Neural crest cell (in vitro differentiated cells): ENCODE measurements around the gene SETX. TPM values are rescaled to one million over a fixed set of nuclear protein-coding genes. Genes with fewer than 3 reads are reported as not detected.

ENCODE experiments used
- DNase-seq: peaks from one replicate; pipeline ENCODE4 v3.0.0; 2021; ENCODE audit warnings: low read depth, mixed read lengths, low spot score
- H3K27ac Mint-ChIP-seq: one replicate; pipeline ENCODE4 v1.8.0; 2021; ENCODE audit warnings: mild to moderate bottlenecking, mixed read lengths; ENCODE audit not compliant: unreplicated experiment
- H3K27me3 Mint-ChIP-seq: 2 replicates; pipeline ENCODE4 v1.8.0; 2021; ENCODE audit warnings: low read depth, mild to moderate bottlenecking, mixed read lengths
- H3K36me3 Mint-ChIP-seq: 2 replicates; pipeline ENCODE4 v1.8.0; 2021; ENCODE audit warnings: low read depth, mild to moderate bottlenecking, mixed read lengths
- H3K4me1 Mint-ChIP-seq: 2 replicates; pipeline ENCODE4 v1.8.0; 2021; ENCODE audit warnings: mixed read lengths
- H3K4me3 Mint-ChIP-seq: one replicate; pipeline ENCODE4 v1.8.0; 2021; ENCODE audit warnings: mild to moderate bottlenecking, mixed read lengths
- H3K9me3 Mint-ChIP-seq: 2 replicates; pipeline ENCODE4 v1.8.0; 2021; ENCODE audit warnings: mixed read lengths
- total RNA-seq: library from RNA; stranded (reverse); gene quantifications from 2 replicates; pipeline ENCODE4 v1.2.1, GENCODE V29; 2021
- TF ChIP-seq, protein P1 (sequence below): fragments of 200-600 bp; sonication (generic); conservative IDR thresholded peaks from 2 replicates; pipeline ENCODE4 v1.5.0; 2021; ENCODE audit warnings: antibody characterized with exemption, mild to moderate bottlenecking

Gene SETX
- total RNA-seq, 1 donor from 2014 or later: 43.0 TPM

DNA sequence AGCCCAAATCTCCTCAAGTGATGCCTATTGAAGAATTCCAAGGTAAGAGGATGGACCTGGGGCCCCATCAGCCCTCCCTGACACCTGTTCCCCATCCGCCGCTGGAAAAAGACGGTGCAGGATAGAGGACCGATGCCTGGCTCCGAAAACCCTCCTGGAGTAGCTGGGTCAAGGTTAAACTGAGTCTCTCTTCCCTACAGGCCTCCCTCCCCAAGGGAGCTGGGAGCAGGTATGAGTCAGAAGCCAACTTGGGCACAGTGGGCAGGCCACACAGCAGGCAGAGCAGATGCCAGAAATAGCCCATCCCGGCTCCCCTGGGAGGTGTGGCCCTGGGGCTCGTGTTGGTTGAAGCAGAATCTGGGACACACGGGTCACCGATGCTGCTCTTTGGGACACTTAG, 117.3 kb downstream of the SETX start:
- TF ChIP-seq, protein P1, sequence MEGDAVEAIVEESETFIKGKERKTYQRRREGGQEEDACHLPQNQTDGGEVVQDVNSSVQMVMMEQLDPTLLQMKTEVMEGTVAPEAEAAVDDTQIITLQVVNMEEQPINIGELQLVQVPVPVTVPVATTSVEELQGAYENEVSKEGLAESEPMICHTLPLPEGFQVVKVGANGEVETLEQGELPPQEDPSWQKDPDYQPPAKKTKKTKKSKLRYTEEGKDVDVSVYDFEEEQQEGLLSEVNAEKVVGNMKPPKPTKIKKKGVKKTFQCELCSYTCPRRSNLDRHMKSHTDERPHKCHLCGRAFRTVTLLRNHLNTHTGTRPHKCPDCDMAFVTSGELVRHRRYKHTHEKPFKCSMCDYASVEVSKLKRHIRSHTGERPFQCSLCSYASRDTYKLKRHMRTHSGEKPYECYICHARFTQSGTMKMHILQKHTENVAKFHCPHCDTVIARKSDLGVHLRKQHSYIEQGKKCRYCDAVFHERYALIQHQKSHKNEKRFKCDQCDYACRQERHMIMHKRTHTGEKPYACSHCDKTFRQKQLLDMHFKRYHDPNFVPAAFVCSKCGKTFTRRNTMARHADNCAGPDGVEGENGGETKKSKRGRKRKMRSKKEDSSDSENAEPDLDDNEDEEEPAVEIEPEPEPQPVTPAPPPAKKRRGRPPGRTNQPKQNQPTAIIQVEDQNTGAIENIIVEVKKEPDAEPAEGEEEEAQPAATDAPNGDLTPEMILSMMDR: no peak
- Mint-ChIP-seq H3K4me3 (no peak overlapping the region), H3K36me3 (no peaks in the 10 kb centered on the region), H3K9me3 (no peaks in the 10 kb centered on the region), H3K27ac (no peak overlapping the region), H3K4me1 (peaks cover 9% of the 10 kb centered on the region), H3K27me3 (peaks cover 42% of the 10 kb centered on the region)
- DNase-seq: no peak

DNA sequence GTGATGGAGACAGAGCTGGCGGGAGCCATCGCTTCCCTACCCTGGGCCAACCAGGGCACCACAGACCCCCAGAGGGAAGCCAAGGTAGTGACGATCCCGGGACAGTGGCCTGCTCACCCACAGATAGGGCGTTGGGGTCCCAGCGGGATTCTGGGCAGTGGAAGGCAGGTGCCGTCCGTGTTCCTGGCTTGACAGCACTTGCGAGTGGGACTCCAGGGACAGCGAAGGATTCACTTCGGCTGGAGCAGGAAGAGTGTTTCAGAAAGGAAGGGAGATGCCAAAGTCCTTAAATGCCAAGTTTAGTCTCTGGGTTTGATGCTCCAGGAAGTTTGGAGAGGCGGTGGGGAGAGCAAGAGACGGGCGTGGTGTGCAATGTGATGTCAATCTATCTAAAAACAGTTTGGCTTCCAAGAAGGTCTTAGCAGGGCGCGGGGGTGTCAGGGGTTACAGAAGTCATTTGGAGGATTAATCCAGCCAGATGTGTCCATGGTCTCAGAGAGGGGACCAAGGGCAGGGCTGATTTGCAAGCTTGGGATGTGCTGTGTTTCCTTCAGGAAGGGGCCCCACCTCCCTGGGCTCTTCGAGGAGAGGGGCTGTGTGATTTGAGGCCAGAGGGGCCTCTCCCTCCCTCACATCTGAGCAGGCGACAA, 118.0 kb downstream of the SETX start:
- no peak for DNase-seq
- Mint-ChIP-seq H3K27me3 (peaks cover 37% of the 10 kb centered on the region), H3K36me3 (no peaks in the 10 kb centered on the region), H3K4me3 (no peak overlapping the region), H3K27ac (no peak overlapping the region), H3K9me3 (no peaks in the 10 kb centered on the region), H3K4me1 (peaks cover 5% of the 10 kb centered on the region)
- TF ChIP-seq, protein P1: peak; percentile 53

DNA sequence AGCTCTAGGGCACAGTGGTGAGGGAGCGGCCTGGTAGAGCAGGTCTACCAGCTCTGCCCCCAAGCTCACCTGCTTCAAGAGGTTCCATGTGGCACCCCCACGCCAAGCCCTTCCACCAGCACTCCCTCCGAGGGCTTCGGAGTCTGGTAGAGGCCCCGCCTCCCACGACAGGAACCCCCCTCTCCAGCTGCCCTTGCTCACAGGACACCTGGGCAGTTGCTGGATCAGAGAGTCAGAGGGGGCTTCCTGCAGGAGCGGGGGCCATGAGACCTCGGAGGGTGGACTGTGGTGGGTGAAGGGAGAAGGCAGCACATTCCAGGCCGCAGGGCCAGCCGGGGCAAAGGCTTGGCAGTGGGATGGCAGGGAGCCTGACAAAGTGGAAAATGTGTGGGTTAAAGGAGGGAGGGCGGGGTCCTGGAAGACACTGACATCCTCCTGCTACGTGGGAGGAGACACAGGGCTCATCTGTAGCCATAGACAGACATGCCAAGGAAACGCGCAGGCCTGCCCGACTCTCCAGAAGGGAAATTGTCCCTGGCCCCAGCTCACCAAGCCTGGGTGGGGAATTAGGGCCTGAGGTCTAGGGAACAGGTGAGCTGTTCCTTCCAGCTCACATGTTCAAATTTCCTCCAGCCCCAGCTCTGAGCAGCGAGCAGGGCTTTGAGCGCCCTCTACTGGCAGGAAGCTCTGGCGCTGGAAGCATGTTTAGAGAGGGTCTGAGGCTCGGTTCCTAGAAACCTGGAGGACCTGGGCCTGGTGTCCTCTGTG, 118.7 kb downstream of the SETX start:
- peaks cover 33% of the 10 kb centered on the region for H3K27me3 Mint-ChIP-seq
- H3K27ac Mint-ChIP-seq: no peak overlapping the region
- TF ChIP-seq, protein P1: peak; percentile 97
- no peak overlapping the region for H3K4me3 Mint-ChIP-seq
- DNase-seq: peak; percentile 88
- peaks cover under 1% of the 10 kb centered on the region for H3K4me1 Mint-ChIP-seq
- no peaks in the 10 kb centered on the region for H3K9me3 Mint-ChIP-seq
- no peaks in the 10 kb centered on the region for H3K36me3 Mint-ChIP-seq

DNA sequence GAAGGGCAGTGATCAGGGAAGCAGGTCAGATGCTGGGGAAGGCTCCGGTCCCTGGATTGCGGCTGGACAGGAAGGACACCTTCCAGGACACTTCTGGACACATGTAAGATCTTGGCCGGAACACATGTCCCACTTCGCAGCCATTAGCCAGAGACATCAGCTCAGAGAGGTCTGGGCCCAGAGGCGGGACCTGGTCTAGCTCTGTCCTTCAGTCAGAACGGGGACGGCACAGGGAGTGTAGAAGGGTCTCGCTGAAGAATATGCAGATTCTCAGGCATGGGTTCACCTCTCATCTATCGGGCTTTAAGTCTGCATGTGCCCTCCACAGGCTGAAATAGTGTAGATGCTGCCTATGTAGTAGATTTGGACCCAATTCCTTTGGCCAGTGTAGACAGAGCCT, 119.7 kb downstream of the SETX start:
- TF ChIP-seq, protein P1: no peak
- Mint-ChIP-seq H3K9me3 (no peaks in the 10 kb centered on the region), H3K4me3 (no peak overlapping the region), H3K27me3 (peaks cover 28% of the 10 kb centered on the region), H3K4me1 (no peaks in the 10 kb centered on the region), H3K36me3 (no peaks in the 10 kb centered on the region), H3K27ac (no peak overlapping the region)
- DNase-seq: no peak

DNA sequence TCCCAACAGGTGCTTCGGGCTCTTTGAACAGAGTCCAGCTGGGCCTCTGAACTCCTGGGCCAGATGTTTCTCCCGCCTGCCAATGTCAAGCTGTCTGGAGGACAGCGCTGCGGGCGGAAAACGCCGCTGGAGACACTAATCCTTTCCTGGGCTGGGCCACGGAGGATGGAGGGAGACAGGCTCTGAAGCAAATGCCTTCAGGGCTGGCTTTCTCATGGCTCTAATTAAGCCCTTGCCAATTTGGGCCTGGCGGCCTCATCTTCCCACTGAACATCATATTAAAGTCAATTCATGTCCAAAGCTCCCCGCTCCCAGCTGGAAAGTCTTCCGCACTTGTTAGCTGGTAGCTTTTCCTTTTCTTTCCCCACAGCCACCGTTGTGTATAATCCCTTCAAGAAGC, 120.3 kb downstream of the SETX start:
- no peaks in the 10 kb centered on the region for H3K9me3 Mint-ChIP-seq
- H3K4me3 Mint-ChIP-seq: no peak overlapping the region
- H3K4me1 Mint-ChIP-seq: no peaks in the 10 kb centered on the region
- H3K27ac Mint-ChIP-seq: no peak overlapping the region
- no peaks in the 10 kb centered on the region for H3K36me3 Mint-ChIP-seq
- H3K27me3 Mint-ChIP-seq: peaks cover 22% of the 10 kb centered on the region
- TF ChIP-seq, protein P1: no peak
- DNase-seq: no peak
